Measurements from ENCODE around the gene SEH1L.

GRCh38 chr18:12921178-12921577, 26.6 kb upstream of the SEH1L start:
- TF ChIP-seq CTCF (IDR thresholded peaks at IDR 0.05) (no peak), EZH2phosphoT487 (IDR thresholded peaks at IDR 0.05) (no peak), EZH2 (IDR thresholded peaks at IDR 0.05) (no peak)
